Stimulated activated CD8-positive, alpha-beta memory T cell treated with anti-CD3 and anti-CD28 coated beads, Interleukin-15, amount 100 ng/mL, for 4 hours (primary cell): Measurements from ENCODE around the gene CPOX.
"Not testable (repeated sequence)": the region's sequence is repeated elsewhere in the genome, so short reads cannot be mapped to it uniquely, and the experiment has no call there.

Experiments
- DNase-seq, 2 donors: peaks; one replicate each; pipeline ENCODE4 v3.0.0-alpha.2; 2020; ENCODE audit warnings: low read depth in 2 of 2

The CPOX gene

GRCh38 chr3:98593046-98593936, at the start of gene CPOX:
TSS of gene CPOX (minus strand) at chr3:98593611. CDS start at chr3:98593504, 107 bp downstream.
- DNase-seq = peak; percentile 61 to 65

GRCh38 chr3:98642769-98643168, 49.4 kb upstream of the CPOX start:
- DNase-seq = not testable (repeated sequence)

- not testable (repeated sequence) for DNase-seq
Observed at GRCh38 chr3:98641756-98642155, 48.3 kb upstream of the CPOX start.

GRCh38 chr3:98638515-98638914, 45.1 kb upstream of the CPOX start:
- not testable (repeated sequence) for DNase-seq

GRCh38 chr3:98630416-98630815, 37.0 kb upstream of the CPOX start:
- no peak for DNase-seq

GRCh38 chr3:98628317-98628716, 34.9 kb upstream of the CPOX start:
- DNase-seq = no peak

GRCh38 chr3:98626151-98626550, 32.7 kb upstream of the CPOX start:
- no peak for DNase-seq

- DNase-seq = no peak
Observed at GRCh38 chr3:98623572-98624280, 30.3 kb upstream of the CPOX start.

GRCh38 chr3:98617841-98618240, 24.4 kb upstream of the CPOX start:
- no peak for DNase-seq

- DNase-seq = no peak
Observed at GRCh38 chr3:98613616-98614015, 20.2 kb upstream of the CPOX start.

- no peak for DNase-seq
Observed at GRCh38 chr3:98612996-98613517, 19.6 kb upstream of the CPOX start.

GRCh38 chr3:98612587-98612986, 19.2 kb upstream of the CPOX start:
- no peak for DNase-seq

- no peak for DNase-seq
Observed at GRCh38 chr3:98608029-98608428, 14.6 kb upstream of the CPOX start.

- no peak for DNase-seq
Observed at GRCh38 chr3:98603580-98603979, 10.2 kb upstream of the CPOX start.

- DNase-seq = no peak
Observed at GRCh38 chr3:98602078-98602678, 8.8 kb upstream of the CPOX start.

- DNase-seq = no peak
Observed at GRCh38 chr3:98601180-98601579, 7.8 kb upstream of the CPOX start.

GRCh38 chr3:98600412-98601095, 7.1 kb upstream of the CPOX start:
- no peak for DNase-seq

- no peak for DNase-seq
Observed at GRCh38 chr3:98599647-98600411, 6.4 kb upstream of the CPOX start.

- DNase-seq = no peak
Observed at GRCh38 chr3:98598492-98598891, 5.1 kb upstream of the CPOX start.

GRCh38 chr3:98596541-98597500, 3.4 kb upstream of the CPOX start:
- no peak for DNase-seq
